ENCODE results near the gene ARHGEF12.

DNA sequence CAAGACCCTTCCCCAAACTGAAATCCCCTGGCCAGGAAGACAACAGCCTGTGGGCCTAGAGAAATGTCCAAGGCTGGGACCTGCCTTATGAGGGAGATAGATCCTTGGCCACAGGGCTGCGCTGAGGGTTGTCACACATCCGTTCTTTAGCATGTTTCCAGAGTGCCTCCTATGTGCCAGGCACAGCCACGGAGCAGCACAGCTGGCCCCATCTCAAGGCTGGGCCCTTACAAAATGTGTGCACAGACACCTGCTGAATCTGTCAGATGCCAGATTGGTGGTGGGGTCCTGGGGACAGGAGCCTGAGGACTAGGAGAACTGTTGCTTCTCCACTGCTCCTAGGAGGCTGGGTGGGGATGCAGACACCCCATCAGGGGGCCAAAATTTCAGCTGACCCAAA, 186.5 kb downstream of the ARHGEF12 start:
- TF ChIP-seq, protein P1, sequence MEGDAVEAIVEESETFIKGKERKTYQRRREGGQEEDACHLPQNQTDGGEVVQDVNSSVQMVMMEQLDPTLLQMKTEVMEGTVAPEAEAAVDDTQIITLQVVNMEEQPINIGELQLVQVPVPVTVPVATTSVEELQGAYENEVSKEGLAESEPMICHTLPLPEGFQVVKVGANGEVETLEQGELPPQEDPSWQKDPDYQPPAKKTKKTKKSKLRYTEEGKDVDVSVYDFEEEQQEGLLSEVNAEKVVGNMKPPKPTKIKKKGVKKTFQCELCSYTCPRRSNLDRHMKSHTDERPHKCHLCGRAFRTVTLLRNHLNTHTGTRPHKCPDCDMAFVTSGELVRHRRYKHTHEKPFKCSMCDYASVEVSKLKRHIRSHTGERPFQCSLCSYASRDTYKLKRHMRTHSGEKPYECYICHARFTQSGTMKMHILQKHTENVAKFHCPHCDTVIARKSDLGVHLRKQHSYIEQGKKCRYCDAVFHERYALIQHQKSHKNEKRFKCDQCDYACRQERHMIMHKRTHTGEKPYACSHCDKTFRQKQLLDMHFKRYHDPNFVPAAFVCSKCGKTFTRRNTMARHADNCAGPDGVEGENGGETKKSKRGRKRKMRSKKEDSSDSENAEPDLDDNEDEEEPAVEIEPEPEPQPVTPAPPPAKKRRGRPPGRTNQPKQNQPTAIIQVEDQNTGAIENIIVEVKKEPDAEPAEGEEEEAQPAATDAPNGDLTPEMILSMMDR (conservative IDR thresholded peaks at IDR 0.05; ENCODE audit: low read depth, low read length): no peak
- no peak for TF ChIP-seq EZH2 (IDR thresholded peaks at IDR 0.05; ENCODE audit: low read length, unreplicated experiment)
